Glutamatergic neuron (in vitro differentiated cells): ENCODE data around the gene ZNF474. TPM values are rescaled to one million over a fixed set of nuclear protein-coding genes. Genes with fewer than 3 reads are reported as not detected.

Experiments
- DNase-seq: peaks from one replicate; pipeline ENCODE4 v3.0.0; 2022
- H3K27ac Mint-ChIP-seq: one replicate; pipeline ENCODE4 v1.8.0; 2020; ENCODE audit warnings: mild to moderate bottlenecking, mixed read lengths, inconsistent platforms; ENCODE audit not compliant: unreplicated experiment
- H3K27me3 Mint-ChIP-seq: one replicate; pipeline ENCODE4 v1.8.0; 2020; ENCODE audit warnings: mild to moderate bottlenecking, moderate library complexity, mixed read lengths, inconsistent platforms; ENCODE audit not compliant: unreplicated experiment
- H3K36me3 Mint-ChIP-seq: one replicate; pipeline ENCODE4 v1.8.0; 2020; ENCODE audit warnings: mild to moderate bottlenecking, mixed read lengths, inconsistent platforms; ENCODE audit not compliant: unreplicated experiment
- H3K4me1 Mint-ChIP-seq: one replicate; pipeline ENCODE4 v1.8.0; 2020; ENCODE audit warnings: mild to moderate bottlenecking, low read depth, mixed read lengths, inconsistent platforms; ENCODE audit not compliant: unreplicated experiment
- H3K4me3 Mint-ChIP-seq: one replicate; pipeline ENCODE4 v1.8.0; 2020; ENCODE audit warnings: mild to moderate bottlenecking, mixed read lengths, inconsistent platforms; ENCODE audit not compliant: unreplicated experiment
- H3K9me3 Mint-ChIP-seq: one replicate; pipeline ENCODE4 v1.8.0; 2020; ENCODE audit warnings: mild to moderate bottlenecking, moderate library complexity, mixed read lengths, inconsistent platforms; ENCODE audit not compliant: unreplicated experiment
- CTCF ChIP-seq: fragments of 200-600 bp; sonication (generic); IDR thresholded peaks from one replicate; pipeline ENCODE4 v1.5.0; 2021; ENCODE audit not compliant: partially characterized antibody, unreplicated experiment
- total RNA-seq: library from RNA; stranded (reverse); fragmentation: NEBNext Ultra II Directional; extraction: Animal tissue kit (Norgen Biotek cat#: 25700); gene quantifications from one replicate; pipeline ENCODE4 v1.2.1, GENCODE V29; 2021; ENCODE audit not compliant: unreplicated experiment

Gene ZNF474
- total RNA-seq, 1 donor from 2014 or later = 0.64 TPM

- Mint-ChIP-seq H3K27me3 (no peaks in the 10 kb centered on the region), H3K27ac (no peak overlapping the region), H3K4me1 (peaks cover 5% of the 10 kb centered on the region), H3K9me3 (peaks cover 1% of the 10 kb centered on the region), H3K4me3 (no peak overlapping the region), H3K36me3 (peaks cover 4% of the 10 kb centered on the region)
- no peak for TF ChIP-seq CTCF
- no peak for DNase-seq
These were observed 54.4 kb downstream of the ZNF474 start for GRCh38 chr5:122183788-122184170.

- Mint-ChIP-seq H3K4me1 (peaks cover 5% of the 10 kb centered on the region), H3K9me3 (peaks cover 1% of the 10 kb centered on the region), H3K27ac (no peak overlapping the region), H3K4me3 (no peak overlapping the region), H3K27me3 (no peaks in the 10 kb centered on the region), H3K36me3 (no peaks in the 10 kb centered on the region)
- DNase-seq = no peak
- no peak for TF ChIP-seq CTCF
These were observed 55.4 kb downstream of the ZNF474 start for GRCh38 chr5:122184676-122185255.

- peaks cover 7% of the 10 kb centered on the region for H3K4me1 Mint-ChIP-seq
- no peak overlapping the region for H3K4me3 Mint-ChIP-seq
- H3K36me3 Mint-ChIP-seq = no peaks in the 10 kb centered on the region
- no peak for TF ChIP-seq CTCF
- H3K9me3 Mint-ChIP-seq = peaks cover 1% of the 10 kb centered on the region
- DNase-seq = no peak
- no peak overlapping the region for H3K27ac Mint-ChIP-seq
- H3K27me3 Mint-ChIP-seq = no peaks in the 10 kb centered on the region
These were observed 58.1 kb downstream of the ZNF474 start for GRCh38 chr5:122187426-122187825.

- no peaks in the 10 kb centered on the region for H3K27me3 Mint-ChIP-seq
These were observed 60.8 kb downstream of the ZNF474 start for GRCh38 chr5:122190156-122190555.

More at GRCh38 chr5:122190156-122190555, 60.8 kb downstream of the ZNF474 start:
- Mint-ChIP-seq H3K27ac (no peak overlapping the region), H3K4me3 (no peak overlapping the region), H3K9me3 (peaks cover under 1% of the 10 kb centered on the region), H3K4me1 (peaks cover 7% of the 10 kb centered on the region), H3K36me3 (no peaks in the 10 kb centered on the region)
- no peak for DNase-seq
- TF ChIP-seq CTCF = no peak
